ENCODE results near the gene TARBP2.
A peak's percentile ranks its signal among the peaks of the same experiment; 100 is the strongest.

Gene TARBP2

DNA sequence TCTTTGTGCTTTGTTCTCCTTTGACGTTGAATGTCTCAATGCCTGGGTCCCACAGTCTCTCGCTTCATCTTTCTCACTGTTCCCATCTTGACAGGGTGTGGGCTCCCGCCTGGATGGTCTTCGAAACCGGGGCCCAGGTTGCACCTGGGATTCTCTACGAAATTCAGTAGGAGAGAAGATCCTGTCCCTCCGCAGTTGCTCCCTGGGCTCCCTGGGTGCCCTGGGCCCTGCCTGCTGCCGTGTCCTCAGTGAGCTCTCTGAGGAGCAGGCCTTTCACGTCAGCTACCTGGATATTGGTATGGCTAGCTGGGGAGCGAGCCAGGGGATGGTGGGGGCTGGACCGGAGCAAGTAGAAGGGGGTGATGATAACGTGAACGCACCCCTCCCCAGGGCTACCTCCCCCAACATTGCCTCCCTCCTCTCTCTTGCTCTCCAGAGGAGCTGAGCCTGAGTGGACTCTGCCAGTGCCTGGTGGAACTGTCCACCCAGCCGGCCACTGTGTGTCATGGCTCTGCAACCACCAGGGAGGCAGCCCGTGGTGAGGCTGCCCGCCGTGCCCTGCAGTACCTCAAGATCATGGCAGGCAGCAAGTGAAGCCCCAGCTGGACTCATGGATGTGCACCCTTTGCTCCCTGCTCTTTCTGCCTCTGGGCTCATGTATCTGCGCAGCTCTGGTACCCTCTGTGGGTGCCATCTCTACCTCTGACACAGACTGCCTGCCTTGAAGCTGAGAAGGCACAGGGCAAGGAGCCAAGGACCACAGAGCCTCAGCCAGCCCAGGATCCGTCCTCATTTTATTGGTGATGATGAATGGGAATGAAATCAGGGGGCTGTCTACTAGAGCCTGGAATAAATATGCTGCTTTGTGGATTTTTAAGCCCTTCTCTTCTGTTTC lies 4.7 kb downstream of the TARBP2 start:
- H3K27me3 ChIP-seq (ENCODE audit: insufficient read depth, low read length), result no peaks in the 10 kb centered on the region
- no peak overlapping the region for H3K4me3 ChIP-seq (ENCODE audit: low read depth, low read length)
- peaks cover 40% of the 10 kb centered on the region for H3K4me1 ChIP-seq (ENCODE audit: control insufficient read depth, insufficient read depth, low read length, unreplicated experiment)
- no peak overlapping the region for H2AFZ ChIP-seq (ENCODE audit: low read length, unreplicated experiment)
- H3K36me3 ChIP-seq (ENCODE audit: insufficient read depth, low read length), result peaks cover 5% of the 10 kb centered on the region; the same call in 1 of the 2 replicates
- peak overlapping the region; percentile 74 for H3K27ac ChIP-seq (ENCODE audit: low read depth, low read length)
- H3K79me2 ChIP-seq (ENCODE audit: control insufficient read depth, insufficient read depth, low read length, unreplicated experiment), result peaks cover 17% of the 10 kb centered on the region

DNA sequence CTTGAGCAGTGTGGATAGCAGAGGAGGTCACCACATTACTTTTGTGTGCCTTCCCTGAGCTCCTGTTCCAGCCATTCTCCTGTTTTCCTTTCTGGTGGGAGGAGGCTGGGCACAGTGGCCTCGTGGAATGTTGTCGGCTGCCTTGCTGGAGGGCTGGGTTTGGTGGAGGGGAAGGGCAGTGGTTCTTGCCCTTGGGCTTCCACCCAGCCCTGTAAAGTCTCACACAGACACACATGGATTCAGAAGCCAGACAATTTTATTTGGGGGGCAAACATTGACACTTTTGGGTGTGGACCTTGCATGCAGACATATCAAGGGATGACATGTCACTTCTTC lies 5.3 kb downstream of the TARBP2 start:
- Histone ChIP-seq H3K27me3 (ENCODE audit: insufficient read depth, low read length) (no peaks in the 10 kb centered on the region), H3K4me1 (ENCODE audit: control insufficient read depth, insufficient read depth, low read length, unreplicated experiment) (peaks cover 40% of the 10 kb centered on the region), H3K79me2 (ENCODE audit: control insufficient read depth, insufficient read depth, low read length, unreplicated experiment) (peaks cover 17% of the 10 kb centered on the region), H3K36me3 (ENCODE audit: insufficient read depth, low read length) (peaks cover 5% of the 10 kb centered on the region; the same call in 1 of the 2 replicates), H3K27ac (ENCODE audit: low read depth, low read length) (0 out of 2 replicates have a peak overlapping the region, but pooled peaks have one; percentile 74), H2AFZ (ENCODE audit: low read length, unreplicated experiment) (no peak overlapping the region), H3K4me3 (ENCODE audit: low read depth, low read length) (no peak overlapping the region)

DNA sequence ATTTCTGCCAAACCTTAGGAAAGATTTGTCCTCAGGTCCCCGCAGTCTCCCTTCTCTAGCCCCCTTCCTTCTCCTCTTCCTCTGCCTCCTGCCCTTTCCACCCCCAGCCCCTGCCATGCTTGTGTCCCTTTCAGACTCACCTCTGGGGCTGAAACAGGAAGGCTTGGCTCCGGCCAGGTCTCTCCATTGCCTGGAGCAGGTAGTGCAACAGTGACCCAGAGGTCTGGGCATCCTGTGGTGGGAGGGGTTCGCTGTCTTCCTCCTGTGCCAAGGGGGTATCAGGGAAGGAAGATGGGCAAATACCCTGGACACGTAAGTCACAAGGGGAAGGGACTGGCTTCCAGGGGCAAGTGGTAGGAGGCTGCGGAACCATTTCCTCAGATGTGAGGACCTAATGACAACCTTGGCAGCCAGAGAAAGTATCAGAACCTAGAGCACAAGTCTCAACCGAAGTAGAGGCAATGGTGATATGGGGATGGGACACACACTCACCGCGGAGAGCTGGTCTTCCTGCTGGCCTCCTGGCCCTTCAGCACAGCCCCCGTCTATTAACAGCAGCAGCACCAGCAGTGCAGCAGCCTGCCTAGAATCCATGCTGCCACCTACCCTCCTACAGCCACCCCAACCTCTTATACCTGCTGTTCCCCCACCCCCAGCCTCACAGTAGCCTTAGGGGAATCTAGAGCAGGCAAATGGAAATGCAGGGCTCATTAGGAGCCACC lies 6.0 kb downstream of the TARBP2 start, which contains the start of gene NPFF:
TSS of gene NPFF (minus strand) at position 604 of the 722 bp plus-strand sequence. CDS start at position 594, 10 bp downstream.
- no peaks in the 10 kb centered on the region for H3K27me3 ChIP-seq (ENCODE audit: insufficient read depth, low read length)
- H2AFZ ChIP-seq (ENCODE audit: low read length, unreplicated experiment), result no peak within 1 kb of the TSS
- no peak within 1 kb of the TSS for H3K4me3 ChIP-seq (ENCODE audit: low read depth, low read length)
- H3K36me3 ChIP-seq (ENCODE audit: insufficient read depth, low read length), result peaks cover 5% of the 10 kb centered on the region; the same call in 1 of the 2 replicates
- peaks cover 34% of the 10 kb centered on the region for H3K4me1 ChIP-seq (ENCODE audit: control insufficient read depth, insufficient read depth, low read length, unreplicated experiment)
- 0 out of 2 replicates have a peak within 1 kb of the TSS, but pooled peaks have one; percentile 74 for H3K27ac ChIP-seq (ENCODE audit: low read depth, low read length)
- H3K79me2 ChIP-seq (ENCODE audit: control insufficient read depth, insufficient read depth, low read length, unreplicated experiment), result peaks cover 12% of the 10 kb centered on the region

DNA sequence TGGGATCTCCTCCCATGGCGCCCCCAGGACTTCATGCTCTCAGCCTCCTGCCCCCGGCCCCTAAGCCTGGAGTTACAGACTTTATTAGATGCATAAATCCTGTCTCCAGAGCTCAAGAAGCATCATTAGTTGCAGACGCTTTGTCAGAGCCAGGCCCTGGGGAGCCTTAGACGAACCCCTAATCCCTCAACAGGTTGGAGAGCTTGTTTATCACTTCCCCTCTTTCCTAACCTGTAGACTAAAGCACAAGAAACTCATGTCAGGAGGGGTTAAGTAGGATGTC lies 6.5 kb downstream of the TARBP2 start:
- Histone ChIP-seq H3K36me3 (ENCODE audit: insufficient read depth, low read length) (peaks cover 5% of the 10 kb centered on the region; the same call in 1 of the 2 replicates), H3K4me1 (ENCODE audit: control insufficient read depth, insufficient read depth, low read length, unreplicated experiment) (peaks cover 30% of the 10 kb centered on the region), H3K4me3 (ENCODE audit: low read depth, low read length) (no peak overlapping the region), H3K79me2 (ENCODE audit: control insufficient read depth, insufficient read depth, low read length, unreplicated experiment) (peaks cover 11% of the 10 kb centered on the region), H3K27ac (ENCODE audit: low read depth, low read length) (no peak overlapping the region), H3K27me3 (ENCODE audit: insufficient read depth, low read length) (no peaks in the 10 kb centered on the region), H2AFZ (ENCODE audit: low read length, unreplicated experiment) (no peak overlapping the region)

DNA sequence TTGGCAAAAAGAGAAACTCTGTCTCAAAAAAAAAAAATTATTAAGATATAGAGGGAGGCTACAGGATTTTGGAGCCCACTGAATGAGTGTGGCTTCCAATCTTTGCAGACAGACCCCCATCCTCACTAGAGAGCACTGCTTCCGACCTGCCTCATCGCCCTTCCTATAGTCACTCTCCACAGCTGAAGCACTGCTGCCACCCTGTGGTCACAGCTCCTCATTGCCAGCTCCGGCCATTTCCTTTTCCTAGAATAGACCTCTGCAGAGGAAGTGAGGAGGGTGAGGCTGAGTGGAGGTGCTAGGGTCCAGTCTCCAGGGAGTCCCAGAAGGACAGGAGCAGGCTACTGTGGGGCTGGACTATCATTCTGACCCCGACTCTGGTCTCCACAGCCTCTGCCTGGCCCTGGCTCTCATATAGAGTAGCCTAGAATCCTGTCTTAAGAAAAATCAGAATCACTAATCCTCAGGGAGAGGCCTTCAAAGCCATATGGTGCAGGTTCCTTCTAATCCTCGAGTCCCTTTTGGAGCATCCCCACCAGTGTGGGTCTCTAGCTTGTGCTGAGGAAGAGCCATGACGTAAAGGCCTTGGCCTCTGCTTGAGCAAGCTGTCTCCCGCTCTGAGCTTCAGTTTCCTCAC lies 7.6 kb downstream of the TARBP2 start:
- Histone ChIP-seq H3K4me3 (ENCODE audit: low read depth, low read length) (no peak overlapping the region), H3K27ac (ENCODE audit: low read depth, low read length) (no peak overlapping the region), H3K79me2 (ENCODE audit: control insufficient read depth, insufficient read depth, low read length, unreplicated experiment) (peaks cover under 1% of the 10 kb centered on the region), H3K36me3 (ENCODE audit: insufficient read depth, low read length) (peaks cover 8% of the 10 kb centered on the region; the same call in 1 of the 2 replicates), H3K27me3 (ENCODE audit: insufficient read depth, low read length) (no peaks in the 10 kb centered on the region), H2AFZ (ENCODE audit: low read length, unreplicated experiment) (no peak overlapping the region), H3K4me1 (ENCODE audit: control insufficient read depth, insufficient read depth, low read length, unreplicated experiment) (peaks cover 22% of the 10 kb centered on the region)

DNA sequence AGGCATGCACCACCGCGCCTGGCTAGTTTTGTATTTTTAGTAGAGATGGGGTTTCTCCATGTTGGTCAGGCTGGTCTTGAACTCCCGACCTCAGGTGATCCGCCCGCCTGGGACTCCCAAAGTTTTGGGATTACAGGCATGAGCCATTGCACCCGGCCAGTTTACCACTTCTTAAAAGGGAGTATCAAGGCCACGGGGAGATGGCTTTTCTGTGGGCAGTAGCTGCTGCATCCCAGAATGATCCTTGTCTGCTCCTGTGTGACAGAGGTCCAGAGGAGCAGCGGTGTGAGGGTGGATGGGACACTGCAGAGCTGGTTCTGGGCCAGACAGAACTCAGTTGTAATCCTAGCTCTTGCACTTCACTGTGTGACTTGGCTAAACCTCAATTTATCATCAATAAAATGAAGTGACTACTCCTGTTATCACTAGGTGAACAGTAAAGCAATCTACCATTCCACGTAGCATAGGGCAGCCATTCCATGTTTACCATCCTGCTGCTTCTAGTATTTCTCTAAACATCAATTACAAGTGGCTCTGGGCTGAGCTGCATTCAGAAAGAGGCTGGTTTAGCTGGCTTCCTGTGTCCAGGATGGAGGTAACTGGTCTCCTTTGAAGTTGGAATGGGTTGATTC lies 9.2 kb downstream of the TARBP2 start:
- Histone ChIP-seq H3K4me3 (ENCODE audit: low read depth, low read length) (no peak overlapping the region), H3K27ac (ENCODE audit: low read depth, low read length) (no peak overlapping the region), H2AFZ (ENCODE audit: low read length, unreplicated experiment) (no peak overlapping the region), H3K36me3 (ENCODE audit: insufficient read depth, low read length) (peaks cover 20% of the 10 kb centered on the region; the same call in 1 of the 2 replicates), H3K79me2 (ENCODE audit: control insufficient read depth, insufficient read depth, low read length, unreplicated experiment) (no peaks in the 10 kb centered on the region), H3K27me3 (ENCODE audit: insufficient read depth, low read length) (no peaks in the 10 kb centered on the region), H3K4me1 (ENCODE audit: control insufficient read depth, insufficient read depth, low read length, unreplicated experiment) (peaks cover 14% of the 10 kb centered on the region)

DNA sequence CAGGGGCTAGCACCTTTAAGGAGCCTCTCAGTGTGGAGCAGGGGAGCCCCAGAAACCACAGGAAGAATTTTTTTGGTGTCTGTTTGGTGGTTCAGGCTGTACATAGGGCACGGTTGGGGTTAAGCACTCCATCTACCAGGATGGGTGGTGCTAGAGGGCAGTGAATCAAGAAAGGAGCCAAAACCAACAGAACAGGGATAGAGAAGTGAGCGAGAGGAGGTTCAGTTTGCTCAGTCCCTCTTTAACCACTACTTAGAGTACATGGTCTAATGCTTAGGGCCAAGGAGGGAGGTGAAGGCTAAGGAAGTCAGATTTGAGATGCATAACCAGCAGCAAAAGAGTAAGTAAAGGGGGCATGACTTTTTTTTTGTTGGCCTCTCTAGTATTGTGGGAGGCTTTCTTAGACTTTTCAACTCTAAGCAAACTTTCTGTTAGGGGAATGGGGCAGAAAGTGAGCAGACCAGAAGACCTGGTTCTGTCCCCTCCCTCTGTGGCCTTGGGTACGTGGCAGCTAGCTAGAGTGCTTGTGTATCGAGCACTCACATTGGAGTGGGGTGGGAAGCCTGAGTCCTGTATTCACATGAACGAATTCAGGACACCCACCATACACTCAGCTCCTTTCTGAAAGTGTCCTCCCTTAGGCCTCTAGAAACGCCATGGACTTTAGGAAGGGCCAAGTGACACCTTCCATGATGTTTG lies 12.8 kb downstream of the TARBP2 start:
- Histone ChIP-seq H3K4me1 (ENCODE audit: control insufficient read depth, insufficient read depth, low read length, unreplicated experiment) (no peaks in the 10 kb centered on the region), H3K36me3 (ENCODE audit: insufficient read depth, low read length) (peaks cover 37% of the 10 kb centered on the region; the same call in 1 of the 2 replicates), H3K27me3 (ENCODE audit: insufficient read depth, low read length) (no peaks in the 10 kb centered on the region), H2AFZ (ENCODE audit: low read length, unreplicated experiment) (no peak overlapping the region), H3K4me3 (ENCODE audit: low read depth, low read length) (no peak overlapping the region), H3K79me2 (ENCODE audit: control insufficient read depth, insufficient read depth, low read length, unreplicated experiment) (no peaks in the 10 kb centered on the region), H3K27ac (ENCODE audit: low read depth, low read length) (no peak overlapping the region)

DNA sequence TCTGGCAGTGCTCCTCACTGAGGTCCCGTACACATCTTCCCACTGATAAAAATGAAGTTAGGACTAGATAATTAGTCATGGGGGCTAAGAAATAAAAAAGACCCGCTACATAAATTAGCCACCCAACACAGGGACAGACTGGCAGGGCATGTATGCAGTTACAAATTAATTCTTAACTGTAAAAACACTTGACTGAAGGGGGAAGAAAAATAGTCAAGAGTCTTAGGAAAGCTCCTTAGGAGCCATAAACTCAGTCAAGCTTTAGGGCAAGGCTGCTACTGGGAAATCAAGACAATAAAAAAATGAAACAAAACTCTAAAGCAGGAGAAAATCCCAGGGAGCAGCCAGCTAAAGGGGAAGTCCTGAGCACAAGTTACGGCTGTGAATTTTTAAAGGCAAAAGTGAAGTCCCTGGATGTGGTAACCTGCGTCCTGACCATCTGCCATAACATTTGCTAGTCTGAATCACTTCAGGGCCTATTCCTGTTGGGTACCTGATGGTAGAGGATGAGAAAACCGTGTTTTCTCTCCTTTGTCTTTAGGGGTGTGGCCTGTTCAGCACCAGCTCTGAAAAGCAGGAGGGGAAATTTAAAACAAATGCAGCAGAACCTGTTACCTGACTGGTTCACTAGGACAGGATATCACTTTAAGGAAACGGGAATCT lies 13.7 kb downstream of the TARBP2 start:
- no peaks in the 10 kb centered on the region for H3K79me2 ChIP-seq (ENCODE audit: control insufficient read depth, insufficient read depth, low read length, unreplicated experiment)
- H3K27me3 ChIP-seq (ENCODE audit: insufficient read depth, low read length), result no peaks in the 10 kb centered on the region
- no peak overlapping the region for H2AFZ ChIP-seq (ENCODE audit: low read length, unreplicated experiment)
- H3K4me3 ChIP-seq (ENCODE audit: low read depth, low read length), result no peak overlapping the region
- no peaks in the 10 kb centered on the region for H3K4me1 ChIP-seq (ENCODE audit: control insufficient read depth, insufficient read depth, low read length, unreplicated experiment)
- no peak overlapping the region for H3K27ac ChIP-seq (ENCODE audit: low read depth, low read length)
- H3K36me3 ChIP-seq (ENCODE audit: insufficient read depth, low read length), result peaks cover 40% of the 10 kb centered on the region; the same call in 1 of the 2 replicates

DNA sequence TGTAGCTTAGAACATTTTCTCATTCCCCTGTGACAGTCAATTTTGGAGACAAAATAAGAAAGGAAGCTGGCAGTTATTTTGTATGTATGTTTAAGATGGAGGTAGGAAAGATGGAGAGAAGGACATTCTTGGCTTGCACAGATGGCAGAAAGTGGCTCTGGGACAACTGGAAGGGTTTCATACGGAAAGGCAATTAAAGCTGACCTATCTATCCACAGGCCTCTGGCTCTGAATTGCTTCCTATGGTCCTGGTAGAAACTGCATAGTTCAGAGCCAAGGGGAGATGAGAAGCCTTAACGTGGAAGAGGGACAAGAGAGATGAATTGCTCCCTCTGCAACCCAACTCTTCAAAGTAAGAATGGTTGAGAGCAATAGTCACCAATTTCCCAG lies 14.2 kb downstream of the TARBP2 start:
- Histone ChIP-seq H3K4me3 (ENCODE audit: low read depth, low read length) (no peak overlapping the region), H3K27ac (ENCODE audit: low read depth, low read length) (no peak overlapping the region), H3K4me1 (ENCODE audit: control insufficient read depth, insufficient read depth, low read length, unreplicated experiment) (no peaks in the 10 kb centered on the region), H3K36me3 (ENCODE audit: insufficient read depth, low read length) (peaks cover 40% of the 10 kb centered on the region; the same call in 1 of the 2 replicates), H3K27me3 (ENCODE audit: insufficient read depth, low read length) (no peaks in the 10 kb centered on the region), H3K79me2 (ENCODE audit: control insufficient read depth, insufficient read depth, low read length, unreplicated experiment) (no peaks in the 10 kb centered on the region), H2AFZ (ENCODE audit: low read length, unreplicated experiment) (no peak overlapping the region)

All from ACC112 (cell line).